CD4-positive, alpha-beta T cell treated with Interleukin-10 for 1 hour (primary cell): ENCODE measurements around the gene USP16.

Experiments
- DNase-seq: peaks from one replicate; pipeline ENCODE4 v3.0.0-alpha.2; 2020

The USP16 gene

DNA sequence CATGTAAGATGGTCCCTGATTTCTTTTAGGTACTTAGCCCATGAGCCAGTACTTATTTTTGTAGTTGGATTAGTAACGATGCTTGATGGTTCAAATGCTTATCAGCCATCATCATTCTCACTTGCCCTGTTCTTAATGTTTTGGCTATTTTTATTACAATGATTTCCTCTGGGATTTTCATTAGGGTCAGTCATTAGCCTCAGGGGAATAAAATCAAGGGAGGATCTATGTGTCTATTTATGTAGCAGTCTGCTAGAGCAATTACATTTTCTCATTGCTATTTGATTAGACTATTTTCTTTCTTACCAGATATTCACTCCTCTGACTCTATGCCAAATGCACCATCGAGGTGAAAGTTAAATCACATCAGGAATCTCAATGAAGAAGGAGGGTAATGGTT, 59.9 kb downstream of the USP16 start:
- DNase-seq = no peak

DNA sequence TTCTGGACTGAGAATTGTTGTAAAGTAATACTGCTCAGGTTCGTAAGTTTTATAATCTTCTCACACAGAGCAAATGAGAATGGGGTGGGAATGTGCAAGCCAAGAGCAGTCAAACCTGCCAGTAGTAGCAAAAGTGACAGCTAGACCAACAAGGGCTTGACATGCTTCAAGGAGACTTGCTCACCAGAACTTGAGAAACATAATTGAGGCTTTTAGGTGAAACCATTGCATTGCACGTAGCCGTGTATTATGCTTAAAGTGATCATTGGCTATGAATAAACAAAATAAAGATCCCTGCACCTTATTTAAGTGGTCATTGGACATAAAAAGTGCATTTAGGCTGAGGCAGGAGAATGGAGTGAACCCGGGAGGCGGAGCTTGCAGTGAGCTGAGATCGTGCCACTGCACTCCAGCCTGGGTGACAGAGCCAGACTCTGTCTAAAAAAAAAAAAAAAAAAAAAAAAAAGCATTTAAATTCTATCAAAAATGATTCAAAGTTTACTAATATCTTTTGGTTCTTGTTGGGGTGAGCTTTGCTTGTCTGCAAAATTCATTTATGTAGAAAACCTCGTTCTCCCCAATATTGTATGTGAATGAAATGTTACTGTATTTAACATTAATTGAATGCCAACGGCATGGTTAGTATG, 60.8 kb downstream of the USP16 start:
- no peak for DNase-seq

DNA sequence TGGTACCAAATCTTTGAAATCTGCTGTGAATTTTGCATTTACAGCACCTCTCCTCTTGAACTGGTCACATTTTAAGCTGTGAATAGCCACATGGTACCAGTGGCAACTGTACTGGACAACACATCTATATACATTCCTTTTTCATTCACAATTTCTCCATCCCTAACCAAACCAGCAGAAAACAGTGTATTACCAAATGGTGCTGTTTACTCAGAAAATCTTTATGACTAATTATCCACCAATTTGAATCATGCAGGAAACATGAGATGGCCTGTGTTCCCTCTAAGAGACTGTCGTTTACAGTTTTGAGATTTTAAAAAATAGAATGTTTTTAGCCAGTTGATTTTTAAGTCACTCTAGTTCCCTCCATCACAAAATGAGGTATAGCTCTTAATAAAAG, 66.6 kb downstream of the USP16 start:
- DNase-seq = no peak

DNA sequence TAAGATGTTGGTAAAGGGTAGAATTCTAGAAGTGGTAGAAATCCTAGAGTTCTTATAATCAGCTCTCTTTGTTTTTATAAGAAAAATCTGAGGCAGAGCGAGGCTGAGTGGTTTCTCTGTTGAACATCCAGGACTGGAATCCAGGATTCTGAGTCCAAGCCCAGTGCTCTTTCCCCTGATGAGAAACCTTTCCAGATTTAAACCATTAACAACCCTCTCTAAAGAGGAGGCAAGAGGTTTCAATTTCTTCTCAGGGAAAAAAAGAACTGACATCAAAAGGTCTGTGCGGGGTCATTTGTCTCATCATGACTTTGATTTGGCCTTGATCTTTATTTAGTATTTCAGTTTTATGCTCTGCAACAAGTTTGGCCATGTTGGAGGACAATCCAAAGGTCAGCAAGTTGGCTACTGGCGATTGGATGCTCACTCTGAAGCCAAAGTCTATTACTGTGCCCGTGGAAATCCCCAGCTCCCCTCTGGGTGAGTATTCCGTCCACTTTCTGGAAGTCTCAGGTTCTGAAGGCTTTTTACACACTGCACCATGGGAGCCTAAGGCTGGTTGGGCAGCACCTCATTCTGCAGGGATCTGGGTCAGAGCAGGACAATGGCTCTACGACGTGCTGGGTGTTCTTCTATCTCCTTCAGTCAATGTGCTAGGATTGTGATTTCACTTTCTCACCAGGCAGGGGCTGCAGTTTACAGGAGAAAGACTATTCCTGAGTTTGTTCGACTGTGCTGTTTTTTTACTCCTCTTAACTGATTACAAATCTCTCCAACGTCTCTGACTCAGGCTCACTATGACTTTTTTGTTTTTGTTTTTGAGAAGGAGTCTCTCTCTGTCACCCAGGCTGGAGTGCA, 67.9 kb downstream of the USP16 start:
- no peak for DNase-seq

DNA sequence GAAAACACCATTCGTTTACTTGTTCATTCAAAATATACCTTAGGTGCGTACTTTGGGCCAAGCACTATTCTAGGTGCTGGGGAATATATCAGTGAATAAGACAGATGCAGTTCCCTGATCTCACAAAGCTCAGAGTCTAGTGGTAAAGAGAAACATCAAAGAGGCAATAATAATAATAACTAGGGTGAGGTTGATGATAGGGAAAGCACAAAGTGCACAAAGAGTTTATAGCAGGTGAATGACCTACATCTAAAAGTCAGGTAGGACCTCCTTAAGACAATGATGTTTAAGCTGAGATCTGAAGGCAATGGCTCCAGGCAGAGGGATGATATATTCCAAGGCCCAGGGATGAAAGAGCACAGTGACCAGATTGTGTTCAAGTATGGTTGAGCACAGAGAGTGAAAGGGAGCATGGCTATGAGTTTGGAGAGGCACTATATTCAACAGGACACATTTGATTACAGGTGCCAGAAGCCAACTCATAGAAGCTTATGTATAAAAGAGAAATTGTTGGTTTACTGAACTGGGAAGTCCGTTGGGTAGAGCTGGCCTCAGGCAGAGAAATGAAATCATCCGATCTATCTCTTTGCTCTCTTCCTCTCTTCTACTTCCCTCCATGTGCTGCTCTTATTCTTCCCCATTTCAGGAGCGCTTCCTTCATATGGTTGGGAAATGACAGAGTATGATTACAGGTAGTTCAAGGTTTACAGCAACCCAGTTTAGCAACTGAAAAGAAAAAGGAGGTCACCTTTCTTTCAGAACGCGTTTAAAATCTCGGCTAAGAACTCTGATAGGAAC, 71.9 kb downstream of the USP16 start:
- no peak for DNase-seq

DNA sequence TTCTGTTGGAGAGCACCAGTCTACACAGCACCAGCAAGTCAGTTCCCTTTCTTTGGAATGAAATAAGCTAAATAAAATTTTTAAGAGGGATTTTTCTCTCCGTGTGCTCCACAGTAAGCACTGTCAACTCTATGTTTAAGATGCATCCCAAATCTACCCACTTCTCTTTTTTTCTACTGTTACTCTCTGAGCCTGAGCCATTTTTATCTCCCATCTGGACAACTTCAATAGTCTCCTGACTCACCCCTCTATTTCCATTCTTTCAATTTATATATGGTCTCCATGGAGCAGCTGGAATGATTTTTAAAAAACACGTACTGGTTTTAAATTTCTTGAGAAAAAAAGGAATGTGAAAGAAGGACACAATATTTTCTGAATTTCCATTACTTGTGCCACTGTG, 73.7 kb downstream of the USP16 start:
- no peak for DNase-seq

DNA sequence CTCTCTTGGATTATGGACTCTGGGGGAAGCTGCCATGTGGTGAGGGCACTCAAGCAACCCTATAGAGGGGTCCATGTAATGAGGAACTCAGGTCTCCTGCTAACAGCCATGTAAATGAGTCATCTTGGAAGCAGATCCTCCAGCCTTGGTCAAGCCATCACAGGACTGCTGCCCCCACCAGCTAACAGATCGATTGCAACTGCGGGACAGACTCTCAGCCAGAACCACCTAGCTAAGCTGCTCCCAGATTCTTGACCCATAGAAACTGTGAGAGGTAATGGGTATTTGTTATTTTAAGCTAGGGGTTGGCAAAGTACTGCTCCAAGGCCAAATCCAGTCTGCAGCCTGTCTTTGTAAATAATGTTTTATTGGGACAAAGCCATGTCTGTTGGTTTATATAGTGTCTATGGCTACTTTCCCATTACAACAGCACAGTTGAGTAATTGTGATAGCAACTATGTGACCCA, 78.4 kb downstream of the USP16 start:
- DNase-seq = no peak
